Measurements from ENCODE around the gene UBE2N.

- no peak for TF ChIP-seq TAF1 (IDR thresholded peaks at IDR 0.05; ENCODE audit: low read depth, low read length)
- TF ChIP-seq POLR2AphosphoS5 (IDR thresholded peaks at IDR 0.05; ENCODE audit: low read depth, low read length) = no peak
These were observed 41.5 kb upstream of the UBE2N start for GRCh38 chr12:93483151-93483807.

All from GM12891 (cell line).